ENCODE results near the gene DBNDD1. TPM values are rescaled to one million over a fixed set of nuclear protein-coding genes. Genes with fewer than 3 reads are reported as not detected.

The DBNDD1 gene
- total RNA-seq, 1 donor from 2014 or later: 36.8 TPM

GRCh38 chr16:89990799-89991198, 28.5 kb downstream of the DBNDD1 start:
- H3K27ac Mint-ChIP-seq (ENCODE audit: unreplicated experiment): no peak overlapping the region
- H3K9me3 Mint-ChIP-seq (ENCODE audit: unreplicated experiment): no peaks in the 10 kb centered on the region
- H3K27me3 Mint-ChIP-seq (ENCODE audit: unreplicated experiment): peaks cover 15% of the 10 kb centered on the region
- H3K4me1 Mint-ChIP-seq (ENCODE audit: unreplicated experiment): peaks cover 10% of the 10 kb centered on the region
- peaks cover 41% of the 10 kb centered on the region for H3K36me3 Mint-ChIP-seq (ENCODE audit: low read depth, unreplicated experiment)
- TF ChIP-seq CTCF (IDR thresholded peaks at IDR 0.05; ENCODE audit: unreplicated experiment): no peak
- H3K4me3 Mint-ChIP-seq (ENCODE audit: unreplicated experiment): no peak overlapping the region
- DNase-seq (ENCODE audit: low spot score): no peak

- Mint-ChIP-seq H3K9me3 (ENCODE audit: unreplicated experiment) (no peaks in the 10 kb centered on the region), H3K4me1 (ENCODE audit: unreplicated experiment) (peaks cover 7% of the 10 kb centered on the region), H3K36me3 (ENCODE audit: low read depth, unreplicated experiment) (peaks cover 36% of the 10 kb centered on the region), H3K27me3 (ENCODE audit: unreplicated experiment) (peaks cover 3% of the 10 kb centered on the region), H3K4me3 (ENCODE audit: unreplicated experiment) (no peak overlapping the region), H3K27ac (ENCODE audit: unreplicated experiment) (no peak overlapping the region)
- no peak for TF ChIP-seq CTCF (IDR thresholded peaks at IDR 0.05; ENCODE audit: unreplicated experiment)
- DNase-seq (ENCODE audit: low spot score): no peak
These were observed 30.3 kb downstream of the DBNDD1 start for GRCh38 chr16:89988951-89989350.

GRCh38 chr16:89987169-89987568, 32.1 kb downstream of the DBNDD1 start:
- peaks cover 7% of the 10 kb centered on the region for H3K4me1 Mint-ChIP-seq (ENCODE audit: unreplicated experiment)

GRCh38 chr16:89986600-89986999, 32.7 kb downstream of the DBNDD1 start:
- Mint-ChIP-seq H3K36me3 (ENCODE audit: low read depth, unreplicated experiment) (peaks cover 35% of the 10 kb centered on the region), H3K4me3 (ENCODE audit: unreplicated experiment) (peak overlapping the region; percentile 33), H3K27ac (ENCODE audit: unreplicated experiment) (peak overlapping the region; percentile 90), H3K27me3 (ENCODE audit: unreplicated experiment) (peaks cover 1% of the 10 kb centered on the region), H3K4me1 (ENCODE audit: unreplicated experiment) (peaks cover 7% of the 10 kb centered on the region), H3K9me3 (ENCODE audit: unreplicated experiment) (no peaks in the 10 kb centered on the region)
- no peak for TF ChIP-seq CTCF (IDR thresholded peaks at IDR 0.05; ENCODE audit: unreplicated experiment)
- DNase-seq (ENCODE audit: low spot score): no peak

More at GRCh38 chr16:89987169-89987568, 32.1 kb downstream of the DBNDD1 start:
- H3K9me3 Mint-ChIP-seq (ENCODE audit: unreplicated experiment): no peaks in the 10 kb centered on the region
- peaks cover 37% of the 10 kb centered on the region for H3K36me3 Mint-ChIP-seq (ENCODE audit: low read depth, unreplicated experiment)
- peak overlapping the region; percentile 33 for H3K4me3 Mint-ChIP-seq (ENCODE audit: unreplicated experiment)
- no peak for DNase-seq (ENCODE audit: low spot score)
- no peak for TF ChIP-seq CTCF (IDR thresholded peaks at IDR 0.05; ENCODE audit: unreplicated experiment)
- H3K27me3 Mint-ChIP-seq (ENCODE audit: unreplicated experiment): peaks cover 1% of the 10 kb centered on the region
- peak overlapping the region; percentile 90 for H3K27ac Mint-ChIP-seq (ENCODE audit: unreplicated experiment)

GRCh38 chr16:89985219-89985618, 34.0 kb downstream of the DBNDD1 start:
- no peak for TF ChIP-seq CTCF (IDR thresholded peaks at IDR 0.05; ENCODE audit: unreplicated experiment)
- H3K4me1 Mint-ChIP-seq (ENCODE audit: unreplicated experiment): peaks cover 7% of the 10 kb centered on the region
- no peak overlapping the region for H3K27ac Mint-ChIP-seq (ENCODE audit: unreplicated experiment)
- peaks cover 30% of the 10 kb centered on the region for H3K36me3 Mint-ChIP-seq (ENCODE audit: low read depth, unreplicated experiment)
- H3K9me3 Mint-ChIP-seq (ENCODE audit: unreplicated experiment): no peaks in the 10 kb centered on the region
- H3K4me3 Mint-ChIP-seq (ENCODE audit: unreplicated experiment): no peak overlapping the region
- H3K27me3 Mint-ChIP-seq (ENCODE audit: unreplicated experiment): peaks cover 1% of the 10 kb centered on the region
- no peak for DNase-seq (ENCODE audit: low spot score)

Data from endothelial cell (in vitro differentiated cells).